WTC11 (cell line): ENCODE results near the gene MPV17L. TPM values are rescaled to one million over a fixed set of nuclear protein-coding genes. Genes with fewer than 3 reads are reported as not detected.
"Not testable (repeated sequence)": the region's sequence is repeated elsewhere in the genome, so short reads cannot be mapped to it uniquely, and the experiment has no call there.

Experiments
- ATAC-seq: fragments of 200-7000 bp; cut with Tn5 transposase; 2 replicates; pipeline ENCODE4 v1.10.0; 2021; ENCODE audit warnings: mild to moderate bottlenecking, moderate library complexity
- CTCF ChIA-PET: fragments of 300-600 bp; sonication (Branson Sonifier 250); formaldehyde crosslinking; loops from one replicate; lab custom pipeline; 2021; ENCODE audit warnings: antibody characterized with exemption; lab: Charles Lee
- POLR2A ChIA-PET: fragments of 350-600 bp; sonication (Branson Sonifier 250); formaldehyde crosslinking; loops from one replicate; lab custom pipeline; 2021; ENCODE audit warnings: antibody characterized with exemption; lab: Charles Lee
- DNase-seq: peaks from one replicate; pipeline ENCODE4 v3.0.0; 2021; ENCODE audit warnings: low spot score
- H3K27ac Mint-ChIP-seq: 2 replicates; pipeline ENCODE4 v1.8.0; 2021; ENCODE audit warnings: mixed read lengths
- H3K27me3 Mint-ChIP-seq: 2 replicates; pipeline ENCODE4 v1.8.0; 2021; ENCODE audit warnings: low read depth, mild to moderate bottlenecking, moderate library complexity, mixed read lengths
- H3K36me3 Mint-ChIP-seq: 2 replicates; pipeline ENCODE4 v1.8.0; 2021; ENCODE audit warnings: mixed read lengths
- H3K4me1 Mint-ChIP-seq: 2 replicates; pipeline ENCODE4 v1.8.0; 2022; ENCODE audit warnings: mixed read lengths
- H3K4me3 Mint-ChIP-seq: 2 replicates; pipeline ENCODE4 v1.8.0; 2021; ENCODE audit warnings: mild to moderate bottlenecking, moderate library complexity, mixed read lengths
- H3K9me3 Mint-ChIP-seq: 2 replicates; pipeline ENCODE4 v1.8.0; 2021; ENCODE audit warnings: mixed read lengths
- E2F4 ChIP-seq: sonication (generic); formaldehyde crosslinking; IDR thresholded peaks from 2 replicates; pipeline ENCODE4 v1.8.1; 2022; ENCODE audit warnings: low read depth, mild to moderate bottlenecking, moderate library complexity, missing genetic modification reagents, borderline replicate concordance
- EMX1 ChIP-seq: fragments of 250-450 bp; sonication (Bioruptor Pico); IDR thresholded peaks from 2 replicates; pipeline ENCODE4 v1.8.0; 2021; ENCODE audit warnings: mild to moderate bottlenecking
- FOXK1 ChIP-seq: sonication (generic); formaldehyde crosslinking; IDR thresholded peaks from 2 replicates; pipeline ENCODE4 v1.8.0; 2022; ENCODE audit warnings: mild to moderate bottlenecking, moderate library complexity, missing genetic modification reagents
- KAT7 ChIP-seq: sonication (generic); formaldehyde crosslinking; IDR thresholded peaks from 2 replicates; pipeline ENCODE4 v1.8.1; 2023; ENCODE audit warnings: missing genetic modification reagents, mild to moderate bottlenecking, borderline replicate concordance
- MXD4 ChIP-seq: fragments of 250-450 bp; sonication (Bioruptor Pico); IDR thresholded peaks from 2 replicates; pipeline ENCODE4 v1.8.0; 2021; ENCODE audit warnings: mild to moderate bottlenecking, moderate library complexity, borderline replicate concordance
- SMAD4 ChIP-seq: sonication (generic); formaldehyde crosslinking; IDR thresholded peaks from 2 replicates; pipeline ENCODE4 v1.8.0; 2022; ENCODE audit warnings: mild to moderate bottlenecking, missing genetic modification reagents
- TP53 ChIP-seq: sonication (generic); formaldehyde crosslinking; IDR thresholded peaks from 2 replicates; pipeline ENCODE4 v1.8.1; 2023; ENCODE audit warnings: mild to moderate bottlenecking, missing genetic modification reagents
- ZNF121 ChIP-seq: sonication (generic); formaldehyde crosslinking; IDR thresholded peaks from 2 replicates; pipeline ENCODE4 v1.8.0; 2023; ENCODE audit warnings: missing genetic modification reagents
- ZNF138 ChIP-seq: sonication (generic); formaldehyde crosslinking; conservative IDR thresholded peaks from 2 replicates; pipeline ENCODE4 v1.8.1; 2022; ENCODE audit warnings: mild to moderate bottlenecking, moderate library complexity, missing genetic modification reagents
- ZNF219 ChIP-seq: sonication (generic); formaldehyde crosslinking; IDR thresholded peaks from 2 replicates; pipeline ENCODE4 v1.8.0; 2023; ENCODE audit warnings: missing genetic modification reagents, mild to moderate bottlenecking, borderline replicate concordance
- ZNF317 ChIP-seq: sonication (generic); formaldehyde crosslinking; IDR thresholded peaks from 2 replicates; pipeline ENCODE4 v1.8.1; 2023; ENCODE audit warnings: low read depth, mild to moderate bottlenecking, moderate library complexity, missing genetic modification reagents, borderline replicate concordance
- total RNA-seq: library from RNA; stranded (reverse); gene quantifications from 3 replicates; pipeline ENCODE4 v1.2.3, GENCODE V29; 2021
- TF ChIP-seq, protein P1 (sequence below): sonication (generic); formaldehyde crosslinking; IDR thresholded peaks from 2 replicates; pipeline ENCODE4 v1.8.0; 2022; ENCODE audit warnings: missing genetic modification reagents
- TF ChIP-seq, protein P2 (sequence below): fragments of 250-450 bp; sonication (Bioruptor Pico); IDR thresholded peaks from 2 replicates; pipeline ENCODE4 v1.8.0; 2021; ENCODE audit warnings: mild to moderate bottlenecking
- TF ChIP-seq, protein P3 (sequence below): sonication (generic); formaldehyde crosslinking; IDR thresholded peaks from 2 replicates; pipeline ENCODE4 v1.8.1; 2022; ENCODE audit warnings: missing genetic modification reagents, borderline replicate concordance

MPV17L gene
- total RNA-seq, 1 experiment from 2014 or later = 5.4 TPM

GRCh38 chr16:15399317-15399716 is 3.8 kb downstream of the MPV17L start (continued):
- TF ChIP-seq, protein P1, sequence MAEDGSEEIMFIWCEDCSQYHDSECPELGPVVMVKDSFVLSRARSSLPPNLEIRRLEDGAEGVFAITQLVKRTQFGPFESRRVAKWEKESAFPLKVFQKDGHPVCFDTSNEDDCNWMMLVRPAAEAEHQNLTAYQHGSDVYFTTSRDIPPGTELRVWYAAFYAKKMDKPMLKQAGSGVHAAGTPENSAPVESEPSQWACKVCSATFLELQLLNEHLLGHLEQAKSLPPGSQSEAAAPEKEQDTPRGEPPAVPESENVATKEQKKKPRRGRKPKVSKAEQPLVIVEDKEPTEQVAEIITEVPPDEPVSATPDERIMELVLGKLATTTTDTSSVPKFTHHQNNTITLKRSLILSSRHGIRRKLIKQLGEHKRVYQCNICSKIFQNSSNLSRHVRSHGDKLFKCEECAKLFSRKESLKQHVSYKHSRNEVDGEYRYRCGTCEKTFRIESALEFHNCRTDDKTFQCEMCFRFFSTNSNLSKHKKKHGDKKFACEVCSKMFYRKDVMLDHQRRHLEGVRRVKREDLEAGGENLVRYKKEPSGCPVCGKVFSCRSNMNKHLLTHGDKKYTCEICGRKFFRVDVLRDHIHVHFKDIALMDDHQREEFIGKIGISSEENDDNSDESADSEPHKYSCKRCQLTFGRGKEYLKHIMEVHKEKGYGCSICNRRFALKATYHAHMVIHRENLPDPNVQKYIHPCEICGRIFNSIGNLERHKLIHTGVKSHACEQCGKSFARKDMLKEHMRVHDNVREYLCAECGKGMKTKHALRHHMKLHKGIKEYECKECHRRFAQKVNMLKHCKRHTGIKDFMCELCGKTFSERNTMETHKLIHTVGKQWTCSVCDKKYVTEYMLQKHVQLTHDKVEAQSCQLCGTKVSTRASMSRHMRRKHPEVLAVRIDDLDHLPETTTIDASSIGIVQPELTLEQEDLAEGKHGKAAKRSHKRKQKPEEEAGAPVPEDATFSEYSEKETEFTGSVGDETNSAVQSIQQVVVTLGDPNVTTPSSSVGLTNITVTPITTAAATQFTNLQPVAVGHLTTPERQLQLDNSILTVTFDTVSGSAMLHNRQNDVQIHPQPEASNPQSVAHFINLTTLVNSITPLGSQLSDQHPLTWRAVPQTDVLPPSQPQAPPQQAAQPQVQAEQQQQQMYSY = no peak
- no peak for TF ChIP-seq ZNF138 (CRISPR knock-in tag)
- TF ChIP-seq ZNF317 (CRISPR knock-in tag) = no peak
- TF ChIP-seq, protein P2, sequence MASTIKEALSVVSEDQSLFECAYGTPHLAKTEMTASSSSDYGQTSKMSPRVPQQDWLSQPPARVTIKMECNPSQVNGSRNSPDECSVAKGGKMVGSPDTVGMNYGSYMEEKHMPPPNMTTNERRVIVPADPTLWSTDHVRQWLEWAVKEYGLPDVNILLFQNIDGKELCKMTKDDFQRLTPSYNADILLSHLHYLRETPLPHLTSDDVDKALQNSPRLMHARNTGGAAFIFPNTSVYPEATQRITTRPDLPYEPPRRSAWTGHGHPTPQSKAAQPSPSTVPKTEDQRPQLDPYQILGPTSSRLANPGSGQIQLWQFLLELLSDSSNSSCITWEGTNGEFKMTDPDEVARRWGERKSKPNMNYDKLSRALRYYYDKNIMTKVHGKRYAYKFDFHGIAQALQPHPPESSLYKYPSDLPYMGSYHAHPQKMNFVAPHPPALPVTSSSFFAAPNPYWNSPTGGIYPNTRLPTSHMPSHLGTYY = no peak
- no peak for TF ChIP-seq FOXK1 (CRISPR knock-in tag)
- TF ChIP-seq SMAD4 (CRISPR knock-in tag) = no peak
- TF ChIP-seq ZNF219 = no peak
- no peak for TF ChIP-seq EMX1
- TF ChIP-seq KAT7 (CRISPR knock-in tag) = no peak
- TF ChIP-seq, all 79 proteins: peak for 0

DNA sequence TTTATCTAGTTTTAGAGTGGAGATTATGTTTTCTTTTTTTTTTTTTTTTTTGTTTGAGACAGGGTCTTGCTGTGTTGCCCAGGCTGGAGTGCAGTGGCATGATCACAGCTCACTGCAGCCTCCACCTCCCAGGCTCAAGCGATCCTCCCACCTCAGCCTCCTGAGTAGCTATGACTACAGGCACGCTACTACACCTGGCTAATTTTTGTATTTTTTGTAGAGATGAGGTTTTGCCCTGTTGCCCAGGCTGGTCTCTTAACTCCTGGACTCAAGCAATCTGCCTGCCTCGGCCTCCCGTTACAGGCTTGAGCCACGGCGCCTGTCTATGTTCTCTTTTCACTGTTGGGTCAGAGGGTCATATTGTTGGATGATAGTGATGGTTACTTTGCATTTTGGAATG is 4.8 kb downstream of the MPV17L start:
- CTCF ChIA-PET = interaction anchor here (0.7 kb wide), 1 partner anchor 21 kb away, joined by 4 read pairs; no protein-coding TSS in a partner anchor
- TF ChIP-seq ZNF121 (CRISPR knock-in tag) = peak; percentile 90
- H3K27me3 Mint-ChIP-seq, POLR2A ChIA-PET, DNase-seq, H3K27ac Mint-ChIP-seq, H3K36me3 Mint-ChIP-seq, H3K4me3 Mint-ChIP-seq, H3K9me3 Mint-ChIP-seq, ATAC-seq: not testable (repeated sequence)
- peaks cover 46% of the 10 kb centered on the region for H3K4me1 Mint-ChIP-seq

- no peaks in the 10 kb centered on the region for H3K36me3 Mint-ChIP-seq
- CTCF ChIA-PET = no interaction called here
- no peak for ATAC-seq
- H3K4me1 Mint-ChIP-seq = peaks cover 37% of the 10 kb centered on the region
- POLR2A ChIA-PET = no interaction called here
- no peak overlapping the region for H3K27ac Mint-ChIP-seq
- no peak overlapping the region for H3K4me3 Mint-ChIP-seq
- H3K9me3 Mint-ChIP-seq = no peaks in the 10 kb centered on the region
- no peak for DNase-seq
- no peaks in the 10 kb centered on the region for H3K27me3 Mint-ChIP-seq
- TF ChIP-seq, protein P3, sequence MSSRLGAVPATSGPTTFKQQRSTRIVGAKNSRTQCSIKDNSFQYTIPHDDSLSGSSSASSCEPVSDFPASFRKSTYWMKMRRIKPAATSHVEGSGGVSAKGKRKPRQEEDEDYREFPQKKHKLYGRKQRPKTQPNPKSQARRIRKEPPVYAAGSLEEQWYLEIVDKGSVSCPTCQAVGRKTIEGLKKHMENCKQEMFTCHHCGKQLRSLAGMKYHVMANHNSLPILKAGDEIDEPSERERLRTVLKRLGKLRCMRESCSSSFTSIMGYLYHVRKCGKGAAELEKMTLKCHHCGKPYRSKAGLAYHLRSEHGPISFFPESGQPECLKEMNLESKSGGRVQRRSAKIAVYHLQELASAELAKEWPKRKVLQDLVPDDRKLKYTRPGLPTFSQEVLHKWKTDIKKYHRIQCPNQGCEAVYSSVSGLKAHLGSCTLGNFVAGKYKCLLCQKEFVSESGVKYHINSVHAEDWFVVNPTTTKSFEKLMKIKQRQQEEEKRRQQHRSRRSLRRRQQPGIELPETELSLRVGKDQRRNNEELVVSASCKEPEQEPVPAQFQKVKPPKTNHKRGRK (CRISPR knock-in tag) = no peak
- TF ChIP-seq MXD4 = no peak
- TF ChIP-seq TP53 (CRISPR knock-in tag) = no peak
- no peak for TF ChIP-seq E2F4
- TF ChIP-seq, protein P1 = no peak
Observed at GRCh38 chr16:15401972-15402371, 6.4 kb downstream of the MPV17L start.
